BE2C (cell line): ENCODE results near the gene NDUFA13.

ENCODE experiments used
- DNase-seq: peaks from one replicate; pipeline ENCODE4 v3.0.0-alpha.2; 2020
- H3K27me3 ChIP-seq: fragments of 250-450 bp; sonication (Bioruptor Pico); 2 replicates; pipeline ENCODE4 v1.5.1; 2020; ENCODE audit warnings: mild to moderate bottlenecking
- H3K36me3 ChIP-seq: fragments of 250-450 bp; sonication (Bioruptor Pico); 2 replicates; pipeline ENCODE4 v1.5.1; 2020; ENCODE audit warnings: mild to moderate bottlenecking
- H3K4me1 ChIP-seq: fragments of 250-450 bp; sonication (Bioruptor Pico); 2 replicates; pipeline ENCODE4 v1.5.1; 2020
- H3K4me3 ChIP-seq: 2 replicates; pipeline ENCODE4 v1.5.1; 2011; ENCODE audit warnings: low read depth, low read length
- H3K9me3 ChIP-seq: fragments of 250-450 bp; sonication (Bioruptor Pico); 2 replicates; pipeline ENCODE4 v1.5.1; 2020
- TF ChIP-seq, protein P1 (sequence below): IDR thresholded peaks from 2 replicates; pipeline ENCODE4 v1.5.1; 2012; ENCODE audit warnings: mild to moderate bottlenecking, low read depth, low read length

Gene NDUFA13

DNA sequence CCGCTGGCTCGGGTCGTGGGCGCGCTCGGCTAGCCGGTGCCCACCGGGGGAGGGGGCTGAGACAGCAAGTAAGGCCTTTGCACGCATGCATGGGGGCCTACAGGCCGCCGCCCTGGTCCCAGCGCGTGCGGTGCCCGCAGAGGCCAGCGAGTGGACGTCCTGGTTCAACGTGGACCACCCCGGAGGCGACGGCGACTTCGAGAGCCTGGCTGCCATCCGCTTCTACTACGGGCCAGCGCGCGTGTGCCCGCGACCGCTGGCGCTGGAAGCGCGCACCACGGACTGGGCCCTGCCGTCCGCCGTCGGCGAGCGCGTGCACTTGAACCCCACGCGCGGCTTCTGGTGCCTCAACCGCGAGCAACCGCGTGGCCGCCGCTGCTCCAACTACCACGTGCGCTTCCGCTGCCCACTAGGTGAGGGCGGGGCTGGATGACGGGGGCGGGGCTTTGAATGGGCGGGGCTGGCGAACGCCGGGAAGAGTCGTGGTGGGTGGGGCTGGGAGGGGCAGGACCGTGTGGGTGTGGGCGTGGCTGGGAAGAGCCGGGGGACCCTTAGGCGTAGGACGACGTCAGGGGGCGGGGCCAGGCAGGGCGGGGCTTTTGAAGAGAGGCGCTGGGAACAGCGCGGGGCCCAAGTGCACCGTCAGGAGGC lies 24.2 kb downstream of the NDUFA13 start:
- Histone ChIP-seq H3K4me1 (no peaks in the 10 kb centered on the region), H3K9me3 (peaks cover 3% of the 10 kb centered on the region), H3K36me3 (no peaks in the 10 kb centered on the region), H3K27me3 (peaks cover 14% of the 10 kb centered on the region), H3K4me3 (no peak overlapping the region)
- peak; percentile 58 for DNase-seq
- TF ChIP-seq, protein P1, sequence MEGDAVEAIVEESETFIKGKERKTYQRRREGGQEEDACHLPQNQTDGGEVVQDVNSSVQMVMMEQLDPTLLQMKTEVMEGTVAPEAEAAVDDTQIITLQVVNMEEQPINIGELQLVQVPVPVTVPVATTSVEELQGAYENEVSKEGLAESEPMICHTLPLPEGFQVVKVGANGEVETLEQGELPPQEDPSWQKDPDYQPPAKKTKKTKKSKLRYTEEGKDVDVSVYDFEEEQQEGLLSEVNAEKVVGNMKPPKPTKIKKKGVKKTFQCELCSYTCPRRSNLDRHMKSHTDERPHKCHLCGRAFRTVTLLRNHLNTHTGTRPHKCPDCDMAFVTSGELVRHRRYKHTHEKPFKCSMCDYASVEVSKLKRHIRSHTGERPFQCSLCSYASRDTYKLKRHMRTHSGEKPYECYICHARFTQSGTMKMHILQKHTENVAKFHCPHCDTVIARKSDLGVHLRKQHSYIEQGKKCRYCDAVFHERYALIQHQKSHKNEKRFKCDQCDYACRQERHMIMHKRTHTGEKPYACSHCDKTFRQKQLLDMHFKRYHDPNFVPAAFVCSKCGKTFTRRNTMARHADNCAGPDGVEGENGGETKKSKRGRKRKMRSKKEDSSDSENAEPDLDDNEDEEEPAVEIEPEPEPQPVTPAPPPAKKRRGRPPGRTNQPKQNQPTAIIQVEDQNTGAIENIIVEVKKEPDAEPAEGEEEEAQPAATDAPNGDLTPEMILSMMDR, result no peak

DNA sequence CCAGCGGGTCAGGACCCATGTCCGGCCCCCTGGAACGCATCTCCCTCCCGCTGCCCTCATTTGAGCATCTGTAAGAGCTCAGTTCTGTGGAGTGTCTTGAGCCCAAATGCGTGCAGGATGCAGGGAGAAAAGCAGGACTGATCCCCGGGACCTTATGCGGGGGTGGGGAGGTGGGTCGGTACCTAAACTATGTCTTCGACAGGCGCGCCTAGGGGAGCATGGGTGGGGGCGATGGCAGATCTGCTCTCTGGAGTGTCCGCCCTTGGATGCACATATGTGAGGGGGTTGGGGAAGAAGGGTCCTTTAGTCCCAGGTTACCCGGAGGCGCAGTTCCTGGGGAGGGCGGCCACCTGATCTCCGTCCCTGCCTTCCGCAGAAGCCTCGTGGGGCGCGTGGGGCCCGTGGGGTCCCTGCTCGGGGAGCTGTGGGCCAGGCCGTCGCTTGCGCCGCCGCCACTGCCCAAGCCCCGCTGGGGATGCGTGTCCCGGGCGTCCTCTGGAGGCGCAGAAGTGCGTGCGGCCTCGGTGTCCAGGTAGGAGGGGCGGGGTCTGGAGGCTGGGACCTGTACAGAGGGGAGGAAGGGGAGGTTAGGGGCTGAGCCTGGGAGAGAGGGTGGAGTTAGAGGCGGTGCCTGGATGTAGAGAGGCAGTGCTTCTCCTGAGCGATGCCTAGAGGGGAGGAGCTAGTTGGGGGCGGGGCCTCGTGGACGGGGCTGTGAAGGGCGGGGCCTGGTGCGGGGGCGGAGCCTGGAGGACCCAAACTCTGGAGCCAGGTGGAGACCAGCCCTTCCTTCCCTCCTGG lies 24.9 kb downstream of the NDUFA13 start:
- peak; percentile 59 for DNase-seq
- H3K27me3 ChIP-seq, result peaks cover 14% of the 10 kb centered on the region
- H3K4me1 ChIP-seq, result no peaks in the 10 kb centered on the region
- TF ChIP-seq, protein P1, result no peak
- no peaks in the 10 kb centered on the region for H3K36me3 ChIP-seq
- no peak overlapping the region for H3K4me3 ChIP-seq
- peaks cover 3% of the 10 kb centered on the region for H3K9me3 ChIP-seq

DNA sequence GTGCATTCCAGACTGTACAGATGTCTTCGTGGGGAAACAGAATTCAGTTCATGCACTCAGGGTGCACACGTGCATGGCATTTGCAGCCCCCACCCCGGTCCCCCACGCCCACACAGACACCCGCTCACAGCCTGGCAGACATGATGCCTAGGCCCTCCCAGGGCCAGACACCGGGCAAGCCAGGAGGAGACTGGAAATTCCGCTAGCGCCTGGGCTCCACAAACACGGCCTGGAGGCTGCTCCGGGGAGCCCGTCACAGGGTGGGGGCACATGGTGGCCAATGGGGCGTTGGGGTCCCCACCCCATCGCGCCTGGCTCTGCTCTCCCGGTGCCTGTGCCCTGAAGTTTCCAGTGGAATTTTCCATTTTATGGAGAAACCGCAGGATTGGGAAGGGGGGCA lies 25.6 kb downstream of the NDUFA13 start:
- Histone ChIP-seq H3K27me3 (peaks cover 14% of the 10 kb centered on the region), H3K9me3 (peaks cover 3% of the 10 kb centered on the region), H3K4me1 (no peaks in the 10 kb centered on the region), H3K4me3 (no peak overlapping the region), H3K36me3 (no peaks in the 10 kb centered on the region)
- TF ChIP-seq, protein P1, result no peak
- no peak for DNase-seq

DNA sequence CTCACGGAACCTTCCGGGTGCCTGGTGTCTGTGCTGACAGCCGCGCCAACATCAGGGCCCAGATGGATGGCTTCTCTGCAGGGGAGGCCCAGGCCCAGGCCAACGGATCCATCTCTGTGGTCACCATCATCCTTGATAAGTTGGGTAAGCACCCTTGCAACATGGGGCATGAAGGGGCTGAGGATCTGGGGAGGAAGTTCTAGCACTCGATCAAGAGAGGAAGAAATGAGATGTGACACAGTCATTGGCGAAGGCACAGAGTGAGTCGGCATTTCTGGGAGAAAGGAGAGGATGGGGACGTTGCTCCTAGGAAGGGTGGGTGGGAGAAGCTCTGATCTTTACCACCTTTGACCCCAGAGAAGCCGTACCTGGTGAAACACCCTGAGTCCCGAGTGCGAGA lies 26.5 kb downstream of the NDUFA13 start:
- peaks cover 3% of the 10 kb centered on the region for H3K9me3 ChIP-seq
- H3K36me3 ChIP-seq, result no peaks in the 10 kb centered on the region
- H3K27me3 ChIP-seq, result peaks cover 11% of the 10 kb centered on the region
- no peaks in the 10 kb centered on the region for H3K4me1 ChIP-seq
- TF ChIP-seq, protein P1, result no peak
- no peak for DNase-seq
- no peak overlapping the region for H3K4me3 ChIP-seq

DNA sequence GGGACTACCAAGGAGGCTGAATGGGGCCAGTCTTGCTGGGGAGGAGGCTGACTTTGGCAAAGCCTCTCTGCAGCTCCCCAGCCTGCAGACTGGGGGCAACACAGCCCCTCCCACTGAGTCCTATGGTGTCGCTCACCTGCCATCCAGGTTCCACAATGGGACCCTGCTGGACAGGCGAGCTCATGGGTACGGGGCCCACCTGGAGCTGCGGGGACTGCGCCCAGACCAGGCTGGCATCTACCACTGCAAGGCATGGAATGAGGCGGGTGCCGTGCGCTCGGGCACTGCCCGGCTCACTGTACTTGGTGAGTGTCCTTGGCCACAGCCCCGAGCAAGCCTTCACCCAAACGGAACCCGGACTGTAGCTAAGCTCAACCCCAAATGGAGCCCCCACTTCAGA lies 27.1 kb downstream of the NDUFA13 start:
- peaks cover 3% of the 10 kb centered on the region for H3K9me3 ChIP-seq
- no peaks in the 10 kb centered on the region for H3K4me1 ChIP-seq
- H3K36me3 ChIP-seq, result no peaks in the 10 kb centered on the region
- H3K4me3 ChIP-seq, result no peak overlapping the region
- no peak for DNase-seq
- peaks cover 5% of the 10 kb centered on the region for H3K27me3 ChIP-seq
- TF ChIP-seq, protein P1, result no peak

DNA sequence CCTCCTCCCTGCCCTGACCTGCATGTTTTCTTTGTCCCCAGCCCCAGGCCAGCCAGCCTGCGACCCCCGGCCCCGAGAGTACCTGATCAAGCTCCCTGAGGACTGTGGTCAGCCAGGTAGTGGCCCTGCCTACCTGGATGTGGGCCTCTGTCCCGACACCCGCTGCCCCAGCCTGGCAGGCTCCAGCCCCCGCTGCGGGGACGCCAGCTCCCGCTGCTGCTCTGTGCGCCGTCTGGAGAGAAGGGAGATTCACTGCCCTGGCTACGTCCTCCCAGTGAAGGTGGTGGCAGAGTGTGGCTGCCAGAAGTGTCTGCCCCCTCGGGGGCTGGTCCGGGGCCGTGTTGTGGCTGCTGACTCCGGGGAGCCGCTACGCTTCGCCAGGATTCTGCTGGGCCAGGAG lies 27.6 kb downstream of the NDUFA13 start:
- H3K36me3 ChIP-seq, result no peaks in the 10 kb centered on the region

More for the DNA sequence above, 27.6 kb downstream of the NDUFA13 start:
- Histone ChIP-seq H3K4me1 (no peaks in the 10 kb centered on the region), H3K9me3 (peaks cover 3% of the 10 kb centered on the region), H3K4me3 (no peak overlapping the region), H3K27me3 (no peaks in the 10 kb centered on the region; the same call in none of the 2 replicates)
- TF ChIP-seq, protein P1, result no peak
- no peak for DNase-seq
